ENCODE results near the gene BICD2. TPM values are rescaled to one million over a fixed set of nuclear protein-coding genes. Genes with fewer than 3 reads are reported as not detected.

BICD2 gene
- total and polyA plus RNA-seq, 10 of the 15 experiments (the other 5 are each of a cell fraction or from before 2014, with no cell fraction given) = 5.3 to 25.5 (median 14.4) TPM

DNA sequence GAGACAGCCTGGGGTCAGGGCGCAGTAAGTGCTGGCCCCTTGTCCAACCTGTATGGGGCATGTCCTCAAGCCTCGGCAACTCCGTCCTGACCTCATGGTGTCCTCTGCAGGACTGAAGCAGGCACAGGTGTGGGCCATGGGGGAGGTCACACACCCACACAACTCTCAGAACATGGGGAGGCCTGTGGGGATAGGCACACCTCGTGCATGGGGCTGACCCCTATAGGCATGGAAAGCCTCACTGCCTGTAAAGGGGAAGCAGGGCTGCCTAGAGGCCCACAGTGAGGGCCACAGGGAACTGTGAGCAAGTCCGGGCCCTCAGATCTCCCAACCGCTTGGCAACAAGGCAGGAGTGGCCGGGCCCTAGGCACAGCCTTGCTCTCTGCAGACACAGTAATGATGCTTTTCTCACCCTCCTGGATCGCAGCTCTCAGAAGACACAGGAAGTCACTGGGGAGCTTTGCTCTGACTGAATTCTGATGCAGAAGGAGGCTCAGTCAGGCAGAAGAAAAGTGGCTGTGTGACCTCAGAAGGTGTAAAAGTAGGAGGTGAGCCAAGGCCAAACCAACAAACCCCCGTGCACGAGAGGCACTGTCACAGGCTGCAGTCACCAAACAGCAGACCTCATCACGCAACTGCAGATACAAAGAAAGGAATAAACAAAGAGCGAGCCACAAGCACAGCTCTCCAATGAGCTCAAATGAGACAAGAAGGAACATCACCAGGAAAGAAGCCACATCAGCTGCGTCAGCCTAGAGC, 100.1 kb downstream of the BICD2 start (continued):
- TF ChIP-seq, protein P1, sequence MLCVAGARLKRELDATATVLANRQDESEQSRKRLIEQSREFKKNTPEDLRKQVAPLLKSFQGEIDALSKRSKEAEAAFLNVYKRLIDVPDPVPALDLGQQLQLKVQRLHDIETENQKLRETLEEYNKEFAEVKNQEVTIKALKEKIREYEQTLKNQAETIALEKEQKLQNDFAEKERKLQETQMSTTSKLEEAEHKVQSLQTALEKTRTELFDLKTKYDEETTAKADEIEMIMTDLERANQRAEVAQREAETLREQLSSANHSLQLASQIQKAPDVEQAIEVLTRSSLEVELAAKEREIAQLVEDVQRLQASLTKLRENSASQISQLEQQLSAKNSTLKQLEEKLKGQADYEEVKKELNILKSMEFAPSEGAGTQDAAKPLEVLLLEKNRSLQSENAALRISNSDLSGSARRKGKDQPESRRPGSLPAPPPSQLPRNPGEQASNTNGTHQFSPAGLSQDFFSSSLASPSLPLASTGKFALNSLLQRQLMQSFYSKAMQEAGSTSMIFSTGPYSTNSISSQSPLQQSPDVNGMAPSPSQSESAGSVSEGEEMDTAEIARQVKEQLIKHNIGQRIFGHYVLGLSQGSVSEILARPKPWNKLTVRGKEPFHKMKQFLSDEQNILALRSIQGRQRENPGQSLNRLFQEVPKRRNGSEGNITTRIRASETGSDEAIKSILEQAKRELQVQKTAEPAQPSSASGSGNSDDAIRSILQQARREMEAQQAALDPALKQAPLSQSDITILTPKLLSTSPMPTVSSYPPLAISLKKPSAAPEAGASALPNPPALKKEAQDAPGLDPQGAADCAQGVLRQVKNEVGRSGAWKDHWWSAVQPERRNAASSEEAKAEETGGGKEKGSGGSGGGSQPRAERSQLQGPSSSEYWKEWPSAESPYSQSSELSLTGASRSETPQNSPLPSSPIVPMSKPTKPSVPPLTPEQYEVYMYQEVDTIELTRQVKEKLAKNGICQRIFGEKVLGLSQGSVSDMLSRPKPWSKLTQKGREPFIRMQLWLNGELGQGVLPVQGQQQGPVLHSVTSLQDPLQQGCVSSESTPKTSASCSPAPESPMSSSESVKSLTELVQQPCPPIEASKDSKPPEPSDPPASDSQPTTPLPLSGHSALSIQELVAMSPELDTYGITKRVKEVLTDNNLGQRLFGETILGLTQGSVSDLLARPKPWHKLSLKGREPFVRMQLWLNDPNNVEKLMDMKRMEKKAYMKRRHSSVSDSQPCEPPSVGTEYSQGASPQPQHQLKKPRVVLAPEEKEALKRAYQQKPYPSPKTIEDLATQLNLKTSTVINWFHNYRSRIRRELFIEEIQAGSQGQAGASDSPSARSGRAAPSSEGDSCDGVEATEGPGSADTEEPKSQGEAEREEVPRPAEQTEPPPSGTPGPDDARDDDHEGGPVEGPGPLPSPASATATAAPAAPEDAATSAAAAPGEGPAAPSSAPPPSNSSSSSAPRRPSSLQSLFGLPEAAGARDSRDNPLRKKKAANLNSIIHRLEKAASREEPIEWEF (IDR thresholded peaks at IDR 0.05; ENCODE audit: insufficient replicate concordance, low read depth, low read length) = no peak
- peak; percentile 15; the same call in 1 of the 2 replicates for TF ChIP-seq SPI1 (IDR thresholded peaks at IDR 0.05; ENCODE audit: borderline replicate concordance, insufficient read depth, low read depth, low read length)
- no peak for TF ChIP-seq HDAC2 (IDR thresholded peaks at IDR 0.05)
- no peak for TF ChIP-seq GATAD2B (conservative IDR thresholded peaks at IDR 0.05; ENCODE audit: low read depth)
- TF ChIP-seq, protein P2, sequence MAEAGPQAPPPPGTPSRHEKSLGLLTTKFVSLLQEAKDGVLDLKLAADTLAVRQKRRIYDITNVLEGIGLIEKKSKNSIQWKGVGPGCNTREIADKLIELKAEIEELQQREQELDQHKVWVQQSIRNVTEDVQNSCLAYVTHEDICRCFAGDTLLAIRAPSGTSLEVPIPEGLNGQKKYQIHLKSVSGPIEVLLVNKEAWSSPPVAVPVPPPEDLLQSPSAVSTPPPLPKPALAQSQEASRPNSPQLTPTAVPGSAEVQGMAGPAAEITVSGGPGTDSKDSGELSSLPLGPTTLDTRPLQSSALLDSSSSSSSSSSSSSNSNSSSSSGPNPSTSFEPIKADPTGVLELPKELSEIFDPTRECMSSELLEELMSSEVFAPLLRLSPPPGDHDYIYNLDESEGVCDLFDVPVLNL (IDR thresholded peaks at IDR 0.05; ENCODE audit: low read depth, low read length) = no peak
- TF ChIP-seq EZH2 (IDR thresholded peaks at IDR 0.05; ENCODE audit: borderline replicate concordance, control insufficient read depth, low read depth, low read length) = no peak
- TF ChIP-seq, protein P3, sequence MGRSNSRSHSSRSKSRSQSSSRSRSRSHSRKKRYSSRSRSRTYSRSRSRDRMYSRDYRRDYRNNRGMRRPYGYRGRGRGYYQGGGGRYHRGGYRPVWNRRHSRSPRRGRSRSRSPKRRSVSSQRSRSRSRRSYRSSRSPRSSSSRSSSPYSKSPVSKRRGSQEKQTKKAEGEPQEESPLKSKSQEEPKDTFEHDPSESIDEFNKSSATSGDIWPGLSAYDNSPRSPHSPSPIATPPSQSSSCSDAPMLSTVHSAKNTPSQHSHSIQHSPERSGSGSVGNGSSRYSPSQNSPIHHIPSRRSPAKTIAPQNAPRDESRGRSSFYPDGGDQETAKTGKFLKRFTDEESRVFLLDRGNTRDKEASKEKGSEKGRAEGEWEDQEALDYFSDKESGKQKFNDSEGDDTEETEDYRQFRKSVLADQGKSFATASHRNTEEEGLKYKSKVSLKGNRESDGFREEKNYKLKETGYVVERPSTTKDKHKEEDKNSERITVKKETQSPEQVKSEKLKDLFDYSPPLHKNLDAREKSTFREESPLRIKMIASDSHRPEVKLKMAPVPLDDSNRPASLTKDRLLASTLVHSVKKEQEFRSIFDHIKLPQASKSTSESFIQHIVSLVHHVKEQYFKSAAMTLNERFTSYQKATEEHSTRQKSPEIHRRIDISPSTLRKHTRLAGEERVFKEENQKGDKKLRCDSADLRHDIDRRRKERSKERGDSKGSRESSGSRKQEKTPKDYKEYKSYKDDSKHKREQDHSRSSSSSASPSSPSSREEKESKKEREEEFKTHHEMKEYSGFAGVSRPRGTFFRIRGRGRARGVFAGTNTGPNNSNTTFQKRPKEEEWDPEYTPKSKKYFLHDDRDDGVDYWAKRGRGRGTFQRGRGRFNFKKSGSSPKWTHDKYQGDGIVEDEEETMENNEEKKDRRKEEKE (IDR thresholded peaks at IDR 0.05) = no peak
- TF ChIP-seq CHD1 (IDR thresholded peaks at IDR 0.05; ENCODE audit: low read depth, low read length) = no peak
- TF ChIP-seq MTA3 (IDR thresholded peaks at IDR 0.05; ENCODE audit: borderline replicate concordance, low read length) = no peak
- 0 out of 2 replicates have a peak, but pooled peaks have one; percentile 14 for TF ChIP-seq MTA2 (IDR thresholded peaks at IDR 0.05; ENCODE audit: low read depth)
- TF ChIP-seq RCOR1 (conservative IDR thresholded peaks at IDR 0.05; ENCODE audit: low read depth, low read length) = no peak
- TF ChIP-seq, protein P4, sequence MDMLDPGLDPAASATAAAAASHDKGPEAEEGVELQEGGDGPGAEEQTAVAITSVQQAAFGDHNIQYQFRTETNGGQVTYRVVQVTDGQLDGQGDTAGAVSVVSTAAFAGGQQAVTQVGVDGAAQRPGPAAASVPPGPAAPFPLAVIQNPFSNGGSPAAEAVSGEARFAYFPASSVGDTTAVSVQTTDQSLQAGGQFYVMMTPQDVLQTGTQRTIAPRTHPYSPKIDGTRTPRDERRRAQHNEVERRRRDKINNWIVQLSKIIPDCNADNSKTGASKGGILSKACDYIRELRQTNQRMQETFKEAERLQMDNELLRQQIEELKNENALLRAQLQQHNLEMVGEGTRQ (IDR thresholded peaks at IDR 0.05; ENCODE audit: borderline replicate concordance, low read depth, low read length) = no peak
- 0 out of 2 replicates have a peak, but pooled peaks have one; percentile 25 for TF ChIP-seq NR2F1 (conservative IDR thresholded peaks at IDR 0.05)
- TF ChIP-seq LARP7 (IDR thresholded peaks at IDR 0.05) = no peak
- TF ChIP-seq PML (IDR thresholded peaks at IDR 0.05; ENCODE audit: low read length) = no peak
- no peak for TF ChIP-seq BRCA1 (IDR thresholded peaks at IDR 0.05; ENCODE audit: low read depth, low read length)
